ENCODE data around the gene FAM174C. TPM values are rescaled to one million over a fixed set of nuclear protein-coding genes. Genes with fewer than 3 reads are reported as not detected.

The FAM174C gene
- total RNA-seq, 1 experiment from 2014 or later: 90.5 TPM

GRCh38 chr19:1321539-1321938 is 46.2 kb downstream of the FAM174C start:
- no peak for DNase-seq (ENCODE audit: low spot score)

GRCh38 chr19:1322198-1322981 is 47.1 kb downstream of the FAM174C start:
- no peak for DNase-seq (ENCODE audit: low spot score)

- no peak for DNase-seq (ENCODE audit: low spot score)
These were observed 49.0 kb downstream of the FAM174C start for GRCh38 chr19:1324249-1324805.

- peak; percentile 54 for DNase-seq (ENCODE audit: low spot score)
These were observed 49.7 kb downstream of the FAM174C start for GRCh38 chr19:1324806-1325567.

GRCh38 chr19:1325568-1326294 is 50.4 kb downstream of the FAM174C start:
- no peak for DNase-seq (ENCODE audit: low spot score)

GRCh38 chr19:1327125-1327524 is 51.8 kb downstream of the FAM174C start:
- DNase-seq (ENCODE audit: low spot score): no peak

Other genes with a start within 250 kb of the FAM174C start
- 219 and 243 TPM in 2 replicates for gene CNN2, start 248.9 kb upstream of the FAM174C start, total RNA-seq (2014; rRNA removed; shearing (Covaris generic))
- 5.1 and 8.6 TPM in 2 replicates for gene ABCA7, start 235.4 kb upstream of the FAM174C start, total RNA-seq (2014; rRNA removed; shearing (Covaris generic))
- 3.1 and 4.9 TPM in 2 replicates for gene ARHGAP45, start 208.4 kb upstream of the FAM174C start, total RNA-seq (2014; rRNA removed; shearing (Covaris generic))
- gene POLR2E, start 180.2 kb upstream of the FAM174C start, total RNA-seq (2014; rRNA removed; shearing (Covaris generic)): 265 and 318 TPM in 2 replicates
- 323 and 353 TPM in 2 replicates for gene GPX4, start 171.5 kb upstream of the FAM174C start, total RNA-seq (2014; rRNA removed; shearing (Covaris generic))
- 37.0 and 51.1 TPM in 2 replicates for gene SBNO2, start 101.3 kb upstream of the FAM174C start, total RNA-seq (2014; rRNA removed; shearing (Covaris generic))
- 87.8 and 98.9 TPM in 2 replicates for gene STK11, start 69.8 kb upstream of the FAM174C start, total RNA-seq (2014; rRNA removed; shearing (Covaris generic))
- gene CBARP, start 37.5 kb upstream of the FAM174C start, total RNA-seq (2014; rRNA removed; shearing (Covaris generic)): 0.93 and 0.95 TPM in 2 replicates
- gene ATP5F1D, start 33.8 kb upstream of the FAM174C start, total RNA-seq (2014; rRNA removed; shearing (Covaris generic)): 42.2 and 78.9 TPM in 2 replicates
- gene MIDN, start 26.9 kb upstream of the FAM174C start, total RNA-seq (2014; rRNA removed; shearing (Covaris generic)): 7.0 and 19.2 TPM in 2 replicates
- gene CIRBP, start 6.2 kb upstream of the FAM174C start, total RNA-seq (2014; rRNA removed; shearing (Covaris generic)): 124 and 266 TPM in 2 replicates
- 9.1 and 9.9 TPM in 2 replicates for gene EFNA2, start 10.3 kb downstream of the FAM174C start, total RNA-seq (2014; rRNA removed; shearing (Covaris generic))
- 169 and 186 TPM in 2 replicates for gene NDUFS7, start 108.4 kb downstream of the FAM174C start, total RNA-seq (2014; rRNA removed; shearing (Covaris generic))
- 101 and 117 TPM in 2 replicates for gene GAMT, start 126.0 kb downstream of the FAM174C start, total RNA-seq (2014; rRNA removed; shearing (Covaris generic))
- 84.8 and 110 TPM in 2 replicates for gene DAZAP1, start 132.1 kb downstream of the FAM174C start, total RNA-seq (2014; rRNA removed; shearing (Covaris generic))
- 2,554 and 2,923 TPM in 2 replicates for gene RPS15, start 162.9 kb downstream of the FAM174C start, total RNA-seq (2014; rRNA removed; shearing (Covaris generic))
- 0.79 and 5.5 TPM in 2 replicates for gene APC2, start 174.6 kb downstream of the FAM174C start, total RNA-seq (2014; rRNA removed; shearing (Covaris generic))
- gene C19orf25, start 203.7 kb downstream of the FAM174C start, total RNA-seq (2014; rRNA removed; shearing (Covaris generic)): 44.0 and 60.4 TPM in 2 replicates
- 3.1 and 5.4 TPM in 2 replicates for gene PCSK4, start 214.8 kb downstream of the FAM174C start, total RNA-seq (2014; rRNA removed; shearing (Covaris generic))
- gene REEP6, start 215.7 kb downstream of the FAM174C start, total RNA-seq (2014; rRNA removed; shearing (Covaris generic)): 4.1 and 4.3 TPM in 2 replicates
- gene ADAMTSL5, start 237.5 kb downstream of the FAM174C start, total RNA-seq (2014; rRNA removed; shearing (Covaris generic)): 3.9 and 6.4 TPM in 2 replicates
- 0.22 TPM in 1 of 2 replicates, not detected in the other for gene PLK5, start 248.5 kb downstream of the FAM174C start, total RNA-seq (2014; rRNA removed; shearing (Covaris generic))